Stimulated activated naive CD4-positive, alpha-beta T cell (primary cell): ENCODE results near the gene PLSCR5.
A peak's percentile ranks its signal among the peaks of the same experiment; 100 is the strongest.

Experiments used
- DNase-seq, 6 experiments: peaks; one replicate each; lab custom pipeline; 2025; lab: John Stamatoyannopoulos, UW

Gene PLSCR5

GRCh38 chr3:146605106-146605505, at the start of gene PLSCR5:
PLSCR5 (minus strand) TSS chr3:146605346; CDS start chr3:146605212, 134 bp downstream.
- no peak for DNase-seq

- DNase-seq: no peak
These were observed 48.8 kb upstream of the PLSCR5 start for GRCh38 chr3:146653978-146654377.

GRCh38 chr3:146650691-146651442, 45.7 kb upstream of the PLSCR5 start:
- DNase-seq: no peak

GRCh38 chr3:146646261-146646660, 41.1 kb upstream of the PLSCR5 start:
- no peak for DNase-seq

- DNase-seq: peak in 1 of 6 experiments; percentile 4
These were observed 36.1 kb upstream of the PLSCR5 start for GRCh38 chr3:146640955-146641867.

- no peak for DNase-seq
These were observed 35.2 kb upstream of the PLSCR5 start for GRCh38 chr3:146640361-146640760.

GRCh38 chr3:146638718-146639117, 33.6 kb upstream of the PLSCR5 start:
- DNase-seq: no peak

- DNase-seq: no peak
These were observed 32.7 kb upstream of the PLSCR5 start for GRCh38 chr3:146637871-146638270.

GRCh38 chr3:146636881-146637280, 31.7 kb upstream of the PLSCR5 start:
- no peak for DNase-seq

GRCh38 chr3:146634346-146634745, 29.2 kb upstream of the PLSCR5 start:
- DNase-seq: no peak

GRCh38 chr3:146628671-146629070, 23.5 kb upstream of the PLSCR5 start:
- no peak for DNase-seq

GRCh38 chr3:146626403-146627122, 21.4 kb upstream of the PLSCR5 start:
- DNase-seq: no peak

GRCh38 chr3:146625186-146625775, 20.1 kb upstream of the PLSCR5 start:
- DNase-seq: no peak

GRCh38 chr3:146621723-146622122, 16.6 kb upstream of the PLSCR5 start:
- no peak for DNase-seq

- DNase-seq: no peak
These were observed 6.9 kb upstream of the PLSCR5 start for GRCh38 chr3:146612015-146612414.

GRCh38 chr3:146611096-146611495, 6.0 kb upstream of the PLSCR5 start:
- DNase-seq: no peak

- no peak for DNase-seq
These were observed 6.6 kb downstream of the PLSCR5 start for GRCh38 chr3:146598535-146598934.

GRCh38 chr3:146594843-146595482, 10.2 kb downstream of the PLSCR5 start:
- no peak for DNase-seq

GRCh38 chr3:146593776-146594175, 11.4 kb downstream of the PLSCR5 start:
- no peak for DNase-seq

- no peak for DNase-seq
These were observed 14.6 kb downstream of the PLSCR5 start for GRCh38 chr3:146590521-146590920.

GRCh38 chr3:146589899-146590508, 15.1 kb downstream of the PLSCR5 start:
- no peak for DNase-seq
